Umbilical cord (tissue), 2 donors: ENCODE data around the gene RAC3. TPM values are rescaled to one million over a fixed set of nuclear protein-coding genes. Genes with fewer than 3 reads are reported as not detected.
A peak's percentile ranks its signal among the peaks of the same experiment; 100 is the strongest.

Experiments
- DNase-seq: peaks from one replicate; pipeline ENCODE4 v3.0.0-alpha.2; 2015; ENCODE audit warnings: low spot score
- total RNA-seq: library from RNA; depleted of rRNA; stranded (reverse); fragments of >200 nt; gene quantifications from one replicate; pipeline ENCODE4 v1.2.3, GENCODE V29; 2014; ENCODE audit warnings: low replicate concordance; ENCODE audit not compliant: insufficient read depth

RAC3 gene
- total RNA-seq, 1 donor from 2014 or later, result 8.7 TPM

DNA sequence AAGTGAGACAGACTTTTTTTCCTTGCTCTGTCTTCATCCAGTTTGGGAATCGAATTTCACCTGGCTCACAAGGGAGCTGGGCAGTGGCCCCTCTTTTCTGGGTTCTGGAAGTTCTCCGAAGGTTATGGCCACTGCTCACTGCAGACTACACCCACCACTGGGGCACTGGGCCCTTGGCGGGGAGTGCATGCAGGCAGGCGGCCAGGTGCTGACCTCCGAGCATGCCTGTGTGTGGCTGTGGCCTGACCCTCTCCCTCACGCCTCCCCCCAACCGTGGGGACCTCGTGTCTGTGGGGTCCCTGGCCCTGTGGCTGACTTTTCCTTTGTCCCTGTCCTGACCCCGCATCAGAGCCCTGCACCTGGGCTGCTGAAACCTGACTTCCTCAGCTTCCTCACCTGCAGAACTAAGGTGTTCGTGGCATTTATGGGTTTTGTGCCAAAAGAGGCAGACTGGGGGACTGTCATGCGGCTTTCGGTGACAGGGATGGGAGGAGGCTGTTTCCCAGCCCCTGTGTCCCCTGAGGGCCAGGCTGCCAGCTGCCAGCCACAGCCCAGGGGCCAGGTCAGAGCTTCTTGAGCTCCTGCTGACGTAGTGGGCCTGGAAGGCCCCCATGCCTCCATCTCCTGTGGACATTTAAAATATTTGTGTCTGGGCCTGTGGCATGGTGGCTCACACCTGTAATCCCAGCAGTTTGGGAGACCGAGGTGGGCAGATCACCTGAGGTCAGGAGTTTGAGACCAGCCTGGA lies 32.6 kb upstream of the RAC3 start:
- DNase-seq, result no peak

DNA sequence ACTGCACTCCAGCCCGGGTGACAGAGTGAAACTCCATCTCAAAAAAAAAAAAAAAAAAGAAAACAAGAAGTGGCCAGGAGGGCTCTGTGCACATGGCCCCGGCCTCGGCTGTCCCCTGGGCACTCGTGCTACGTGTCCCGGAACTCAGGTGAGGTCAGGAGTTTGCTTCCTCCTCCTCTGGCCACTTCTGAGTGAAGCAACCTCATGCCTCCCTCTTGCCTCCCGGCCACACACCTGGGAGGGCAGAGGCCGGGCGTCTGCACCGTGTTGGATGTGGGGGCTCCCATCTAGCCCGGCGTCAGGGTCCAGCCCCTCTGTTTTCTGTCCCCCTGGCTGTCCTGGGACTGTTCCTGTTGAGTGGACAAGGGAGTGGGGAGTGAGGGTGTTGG lies 31.9 kb upstream of the RAC3 start:
- DNase-seq, result no peak

DNA sequence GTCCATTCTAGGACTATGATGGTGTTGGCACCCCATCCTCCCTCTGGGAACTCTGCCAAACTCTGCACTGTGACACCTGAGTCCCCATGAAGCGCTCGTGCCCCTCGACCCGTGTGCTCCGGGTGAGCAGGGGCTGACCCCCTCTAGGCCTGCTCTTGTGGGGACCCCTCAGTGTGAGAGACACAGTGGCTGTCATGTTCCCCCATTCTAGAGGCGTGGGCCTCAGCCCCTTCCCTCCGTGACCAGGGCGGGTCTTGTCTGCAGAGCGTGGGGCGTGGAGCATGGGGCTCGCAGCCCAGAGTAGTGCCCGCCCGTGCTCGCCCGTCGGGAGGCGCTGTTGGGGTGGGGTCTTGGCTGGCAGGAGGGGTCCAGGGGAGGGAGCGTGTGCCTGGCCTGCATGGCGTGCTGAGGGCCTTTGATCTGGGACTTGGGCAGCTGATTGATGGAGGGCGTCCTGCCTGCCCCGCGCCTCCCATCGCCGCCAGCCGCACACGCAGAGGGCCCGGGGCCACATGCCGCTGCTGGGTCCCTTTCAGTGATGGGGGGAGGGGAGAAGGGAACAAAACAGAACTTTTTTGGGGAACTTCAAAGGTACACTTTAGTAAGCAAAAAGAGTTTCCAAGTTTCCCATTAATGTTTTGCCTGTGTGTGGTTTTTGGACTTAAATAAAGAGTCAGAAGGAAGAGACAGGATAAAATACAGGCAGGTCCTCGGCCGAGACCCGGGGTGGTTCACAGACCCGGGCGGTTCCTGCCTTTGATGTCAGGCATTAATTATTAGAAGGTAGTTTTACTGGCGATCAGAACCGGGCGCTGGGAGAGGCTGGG lies 31.3 kb upstream of the RAC3 start:
- DNase-seq, result no peak

DNA sequence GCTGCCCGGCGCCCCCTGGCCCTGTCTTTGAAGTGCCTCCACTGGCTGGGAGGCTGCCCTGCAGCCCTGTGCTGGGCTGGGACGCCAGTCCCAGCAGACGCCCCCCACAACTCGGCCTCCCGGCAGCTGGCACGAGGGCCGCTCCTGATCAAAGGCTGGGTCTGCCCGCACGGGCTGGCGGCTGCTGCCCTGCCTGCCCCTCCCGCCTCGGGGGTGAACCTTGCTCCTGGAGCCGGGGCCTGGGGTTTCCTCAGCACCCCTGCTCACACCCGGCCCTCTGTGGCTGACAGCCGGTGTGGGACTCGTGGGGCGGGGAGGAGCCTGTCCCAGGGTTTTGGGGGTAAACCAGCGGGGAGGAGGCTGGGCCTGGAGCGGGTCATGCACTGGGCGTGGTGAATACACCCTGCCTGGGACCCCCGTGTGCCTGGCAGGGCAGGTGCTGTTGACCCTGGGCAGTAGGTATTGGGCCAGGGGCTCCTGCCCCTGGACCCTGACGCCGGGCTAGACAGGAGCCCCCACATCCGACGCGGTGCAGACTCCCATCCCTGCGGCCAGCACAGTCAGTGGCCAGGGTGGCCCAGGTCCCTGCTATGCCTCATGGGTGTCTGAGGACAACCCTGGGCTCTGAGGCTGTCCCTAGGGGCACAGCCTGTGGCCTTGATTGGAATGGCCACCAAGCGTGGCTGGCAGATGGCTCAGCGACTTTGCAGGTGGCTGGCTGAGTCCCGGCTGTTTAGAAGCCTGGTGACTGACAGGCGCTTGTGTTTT lies 30.5 kb upstream of the RAC3 start:
- no peak for DNase-seq

DNA sequence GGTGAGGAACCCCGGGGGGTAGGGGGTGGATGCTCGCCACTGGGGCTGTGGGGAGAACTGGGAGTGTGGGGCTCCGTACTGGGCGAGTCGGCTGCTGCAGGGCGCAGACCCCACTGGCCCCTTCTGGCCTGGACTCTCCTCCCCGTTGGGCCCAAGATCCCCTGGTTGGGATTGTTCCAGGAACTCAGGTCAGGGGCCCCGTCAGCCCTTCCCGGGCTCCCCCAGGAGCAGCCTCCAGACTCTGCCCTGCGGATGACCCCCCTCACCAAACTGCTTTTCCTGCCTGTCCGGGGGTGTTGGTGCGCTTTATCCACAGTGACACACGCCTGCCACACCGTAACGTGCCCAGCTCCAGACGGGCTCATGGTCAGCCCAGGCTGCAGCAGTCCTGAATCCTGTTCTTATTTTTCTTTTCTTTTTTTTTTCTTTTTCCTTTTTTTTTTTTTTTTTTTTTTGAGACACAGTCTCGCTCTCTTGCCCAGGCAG lies 29.9 kb upstream of the RAC3 start:
- DNase-seq, result no peak

DNA sequence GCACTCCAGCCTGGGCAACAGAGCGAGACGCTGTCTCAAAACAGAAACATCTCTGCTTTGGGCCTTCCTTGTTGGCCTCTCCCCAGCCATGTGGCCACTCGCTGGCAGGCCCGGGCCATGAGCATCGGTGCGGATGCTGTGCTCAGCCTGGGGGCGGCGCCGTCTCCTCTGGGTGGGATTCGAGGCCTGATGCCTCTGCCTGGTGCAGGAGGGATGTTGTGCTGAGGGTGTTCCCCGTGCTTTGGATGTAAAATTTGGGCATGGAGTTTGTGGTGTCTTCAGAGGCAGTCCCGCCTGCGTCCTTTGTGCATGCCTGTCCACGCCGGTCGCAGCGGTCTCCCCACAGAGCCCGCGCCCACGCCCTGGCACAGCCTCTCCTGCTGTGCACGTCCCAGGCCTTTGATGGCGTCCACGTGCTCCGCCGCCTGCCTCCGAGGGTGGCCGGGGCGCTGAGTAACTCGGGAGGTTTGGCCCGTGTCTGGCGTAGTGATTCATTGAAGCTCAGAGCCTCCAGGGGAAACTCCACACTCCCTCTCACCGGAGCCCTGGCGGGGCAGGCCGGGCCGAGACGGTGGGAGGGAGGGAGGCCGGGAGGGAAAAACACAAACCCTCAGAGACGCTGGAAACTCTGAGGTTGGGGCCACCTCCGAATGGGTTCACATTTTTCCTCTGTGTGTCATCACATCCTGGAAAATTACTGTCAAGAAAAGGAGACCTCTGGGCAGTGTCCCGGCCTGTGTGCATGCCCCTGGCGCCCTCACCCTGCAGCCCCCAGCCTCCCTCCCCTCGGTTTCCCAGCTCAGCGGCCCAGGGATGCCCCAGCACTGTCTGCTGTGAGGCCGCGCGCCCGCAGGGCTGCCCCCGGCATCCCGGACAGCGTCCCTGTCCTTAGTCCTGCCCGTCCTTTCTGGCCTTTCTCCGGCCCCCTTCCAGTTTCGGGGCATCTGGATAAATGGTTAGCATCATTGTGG lies 27.8 kb upstream of the RAC3 start:
- DNase-seq, result peak; percentile 95

DNA sequence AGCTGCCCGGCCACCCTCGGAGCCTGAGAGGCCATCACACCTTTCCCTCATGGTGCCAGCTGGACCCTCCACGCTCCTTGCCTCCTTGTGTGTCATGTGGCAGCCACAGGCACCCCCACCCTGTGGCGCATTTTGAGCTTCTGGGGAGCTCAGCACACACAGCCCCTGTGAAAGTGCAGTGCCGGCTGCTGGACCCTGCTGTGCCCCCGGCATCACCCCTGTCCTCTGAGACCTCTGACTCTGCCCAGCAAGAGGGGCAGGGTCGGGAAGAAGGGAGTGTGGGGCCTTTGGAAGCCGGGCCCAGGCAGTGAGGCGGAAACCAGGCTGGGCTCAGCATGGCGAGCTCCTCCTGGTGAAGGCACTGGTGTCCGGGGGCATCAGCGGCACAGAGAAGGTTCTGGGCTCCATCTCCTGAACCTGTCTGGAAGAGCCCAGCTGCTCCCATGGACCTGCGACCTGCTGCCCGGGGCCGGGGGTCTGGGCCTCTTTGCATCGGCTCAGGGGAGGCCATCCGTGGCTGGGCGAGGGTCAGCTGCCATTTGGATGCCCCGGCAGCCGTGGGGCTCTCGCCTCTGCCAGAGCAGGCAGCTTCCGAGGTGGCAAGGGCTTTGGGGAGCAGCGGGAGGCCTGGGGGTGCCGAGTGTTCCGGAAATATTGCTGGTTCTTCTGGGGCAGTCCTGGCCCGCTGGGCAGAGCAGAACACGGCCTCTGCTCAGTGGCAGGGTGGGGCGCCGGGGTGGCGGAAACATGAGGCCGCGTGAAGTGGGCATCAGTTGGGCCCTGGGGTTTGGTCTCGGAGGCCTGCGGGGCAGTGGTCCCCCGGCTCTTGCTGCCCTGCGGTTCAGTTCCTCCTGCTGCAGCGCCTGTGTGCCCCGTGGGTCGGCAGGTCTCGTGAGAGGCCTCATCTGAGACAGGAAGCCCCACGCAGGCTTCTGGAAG lies 26.7 kb upstream of the RAC3 start:
- DNase-seq, result no peak

DNA sequence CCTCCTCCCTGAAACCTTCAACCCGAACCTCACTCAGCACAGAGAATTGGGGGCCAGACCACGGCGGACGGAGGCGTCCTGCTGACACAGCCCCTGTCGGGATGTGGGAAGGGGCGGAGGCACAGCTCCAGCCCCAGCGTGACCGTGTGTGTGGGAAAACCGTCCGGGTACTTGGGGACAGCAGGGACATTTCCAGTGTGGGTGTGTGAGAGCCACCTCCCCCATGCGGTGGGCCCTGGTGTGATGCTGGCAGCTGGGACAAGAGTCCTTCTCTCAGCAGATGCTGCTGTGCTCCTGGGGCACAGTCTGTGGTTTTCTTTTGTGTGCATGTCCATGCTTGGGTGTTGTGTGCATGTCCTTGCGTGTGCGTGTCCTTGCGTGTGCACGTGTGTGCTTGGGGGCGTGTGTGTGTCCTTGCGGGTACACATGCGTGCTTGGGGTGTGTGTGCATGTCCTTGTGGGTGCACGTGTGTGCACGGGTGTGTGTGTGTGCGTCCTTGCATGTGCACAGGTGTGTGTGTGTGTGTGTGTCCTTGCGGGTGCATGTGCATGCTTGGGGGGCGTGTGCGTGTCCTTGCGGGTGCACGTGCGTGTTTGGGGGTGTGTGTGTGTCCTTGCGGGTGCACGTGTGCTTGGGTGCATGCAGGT lies 25.7 kb upstream of the RAC3 start:
- no peak for DNase-seq

DNA sequence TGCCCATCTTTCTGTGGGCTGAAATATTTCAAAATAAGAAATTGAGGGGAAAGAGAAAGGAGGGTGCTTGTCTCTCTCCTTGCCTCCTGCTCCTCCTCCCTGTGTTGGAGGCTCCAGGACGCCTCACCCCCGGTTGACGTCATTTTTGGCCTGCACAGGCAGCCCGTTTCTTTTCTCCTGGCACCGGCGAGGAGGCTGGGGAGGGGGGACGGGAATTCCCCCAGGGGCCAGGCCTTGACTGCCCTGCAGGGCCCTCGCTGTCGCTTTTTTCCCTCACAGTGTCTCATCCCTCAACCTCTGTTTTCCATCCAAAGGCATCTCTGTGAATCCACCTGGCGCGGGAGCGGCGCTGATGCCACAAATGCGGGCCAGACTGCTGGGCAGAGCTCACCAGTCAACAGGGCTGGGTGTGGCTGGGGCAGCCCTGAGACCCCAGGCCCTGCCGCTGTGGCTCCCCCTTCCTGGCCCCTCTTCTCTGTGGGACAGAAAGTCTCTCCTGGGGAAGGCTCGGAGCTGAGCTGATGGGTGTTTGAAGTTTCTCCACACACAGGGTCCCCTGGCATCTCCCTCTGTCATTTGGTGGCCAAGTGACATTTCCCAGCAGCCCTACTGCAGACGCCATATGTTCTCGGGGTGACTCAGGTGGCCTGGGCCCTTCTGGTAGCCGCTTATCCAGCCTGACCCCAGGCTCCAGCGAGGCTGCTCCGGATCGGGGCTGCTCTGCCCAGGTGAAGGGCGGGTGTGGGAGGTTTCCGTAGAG lies 24.8 kb upstream of the RAC3 start:
- peak; percentile 80 for DNase-seq

DNA sequence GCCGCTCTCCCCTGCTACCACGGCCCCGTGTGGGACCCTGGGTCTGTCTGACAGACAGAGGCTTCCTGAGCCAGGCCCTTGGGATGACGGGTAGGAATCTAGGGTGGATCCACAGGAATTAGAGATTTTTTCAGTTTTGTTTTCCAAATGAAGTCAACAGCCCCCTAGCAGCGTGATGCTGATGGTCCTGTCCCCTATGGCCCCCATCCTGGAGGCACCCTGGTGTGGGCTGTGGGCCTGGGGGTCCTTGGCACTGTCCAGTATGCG lies 24.3 kb upstream of the RAC3 start:
- DNase-seq, result no peak

DNA sequence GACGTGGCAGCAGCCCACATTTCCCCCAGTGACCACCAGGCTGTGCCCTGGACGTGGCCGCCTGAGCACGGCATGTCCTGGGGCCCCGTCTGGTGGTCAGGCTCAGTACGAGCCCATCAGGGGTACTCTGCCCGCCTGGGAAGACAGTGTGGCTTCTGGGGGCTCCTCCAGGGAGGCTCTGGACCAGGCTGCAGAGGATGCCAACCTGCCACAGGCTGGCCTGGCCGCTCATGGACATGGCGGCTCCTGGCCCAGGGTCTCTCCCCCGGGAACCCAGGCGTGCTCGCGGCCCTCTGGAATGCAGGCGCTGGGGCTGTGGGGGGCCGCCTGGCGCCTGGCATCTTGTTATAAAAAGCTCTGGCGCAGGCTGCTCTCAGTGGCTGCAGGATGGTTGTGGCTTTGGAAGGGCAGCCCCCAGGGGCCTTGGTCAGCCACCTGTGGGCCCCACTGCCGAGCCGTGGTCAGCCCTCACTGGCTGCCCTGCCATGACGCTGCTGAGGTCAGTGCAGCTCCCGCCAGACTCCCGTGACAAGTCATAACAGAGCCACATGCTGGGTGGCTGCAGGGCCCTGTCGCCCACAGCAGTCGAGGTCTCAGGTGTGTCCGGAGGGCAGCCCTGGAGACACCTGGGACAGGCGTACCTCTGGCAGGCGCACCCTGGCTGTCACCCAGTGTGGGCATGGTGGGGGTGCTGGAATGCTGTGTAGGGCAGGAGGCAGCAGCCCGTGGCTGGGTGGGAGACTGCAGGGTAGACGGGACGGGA lies 23.8 kb upstream of the RAC3 start:
- no peak for DNase-seq

DNA sequence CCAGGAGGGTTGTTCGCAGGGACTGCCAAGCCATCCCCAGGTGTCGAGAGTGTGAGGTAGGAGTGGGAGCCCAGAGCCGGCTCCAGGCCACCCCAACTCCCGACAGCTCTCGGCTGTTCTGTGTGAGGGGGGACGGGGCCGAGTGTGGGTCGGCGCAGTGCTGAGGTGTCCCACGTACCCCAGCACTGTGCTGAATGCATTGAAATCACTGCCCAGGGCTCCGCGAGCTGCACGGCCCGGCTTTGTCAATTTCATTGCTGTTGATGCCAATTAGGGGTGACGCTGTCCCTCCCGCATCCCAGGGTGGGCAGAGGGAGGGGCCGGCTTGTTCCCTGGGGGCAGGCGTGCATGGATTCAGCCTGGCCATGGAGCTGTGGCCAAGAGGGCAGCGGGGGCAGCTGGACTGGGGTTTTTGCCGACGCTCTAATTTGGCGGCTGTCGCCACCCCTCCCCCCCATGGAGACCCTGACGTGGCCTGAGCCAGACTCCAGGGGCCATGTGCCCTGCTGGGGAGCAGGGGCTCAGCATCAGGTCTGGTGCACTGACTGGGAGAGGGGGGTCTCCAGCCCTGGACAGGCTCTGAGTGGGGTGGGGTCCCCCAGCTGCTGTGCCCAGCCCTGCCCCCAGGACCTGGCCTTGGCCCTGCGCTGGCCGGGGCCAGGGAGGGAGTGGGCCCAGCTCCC lies 23.1 kb upstream of the RAC3 start:
- no peak for DNase-seq

DNA sequence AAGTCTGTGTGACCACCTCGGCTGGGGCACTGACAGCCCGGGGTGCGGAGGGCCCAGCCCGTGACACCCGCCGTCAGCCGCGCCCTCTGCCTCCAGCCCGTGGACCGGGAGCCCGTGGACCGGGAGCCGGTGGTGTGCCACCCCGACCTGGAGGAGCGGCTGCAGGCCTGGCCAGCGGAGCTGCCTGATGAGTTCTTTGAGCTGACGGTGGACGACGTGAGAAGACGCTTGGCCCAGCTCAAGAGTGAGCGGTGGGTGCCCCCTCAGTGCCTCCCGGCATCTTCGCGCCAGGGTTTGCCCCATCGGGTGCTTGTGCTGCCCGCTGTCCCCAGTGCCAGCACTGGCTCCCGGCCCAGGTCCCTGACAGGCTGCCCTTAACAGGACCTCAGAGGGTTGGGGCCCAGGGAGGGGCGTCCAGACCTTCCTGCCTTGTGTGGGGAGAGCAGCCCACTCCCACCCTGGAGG lies 22.5 kb upstream of the RAC3 start:
- no peak for DNase-seq

DNA sequence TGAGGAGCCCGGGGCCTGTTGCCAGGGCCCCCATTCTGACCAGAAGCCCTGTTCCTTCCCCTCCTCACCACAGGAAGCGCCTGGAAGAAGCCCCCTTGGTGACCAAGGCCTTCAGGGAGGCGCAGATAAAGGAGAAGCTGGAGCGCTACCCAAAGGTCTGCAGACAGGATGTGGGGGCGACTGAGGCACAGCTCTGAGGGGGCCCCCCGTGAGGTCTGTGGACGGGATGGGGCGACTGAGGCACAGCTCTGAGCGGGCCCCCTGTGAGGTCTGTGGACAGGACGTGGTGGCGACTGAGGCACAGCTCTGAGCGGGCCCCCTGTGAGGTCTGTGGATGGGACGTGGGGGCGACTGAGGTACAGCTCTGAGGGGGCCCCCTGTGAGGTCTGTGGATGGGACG lies 22.1 kb upstream of the RAC3 start:
- DNase-seq, result no peak

DNA sequence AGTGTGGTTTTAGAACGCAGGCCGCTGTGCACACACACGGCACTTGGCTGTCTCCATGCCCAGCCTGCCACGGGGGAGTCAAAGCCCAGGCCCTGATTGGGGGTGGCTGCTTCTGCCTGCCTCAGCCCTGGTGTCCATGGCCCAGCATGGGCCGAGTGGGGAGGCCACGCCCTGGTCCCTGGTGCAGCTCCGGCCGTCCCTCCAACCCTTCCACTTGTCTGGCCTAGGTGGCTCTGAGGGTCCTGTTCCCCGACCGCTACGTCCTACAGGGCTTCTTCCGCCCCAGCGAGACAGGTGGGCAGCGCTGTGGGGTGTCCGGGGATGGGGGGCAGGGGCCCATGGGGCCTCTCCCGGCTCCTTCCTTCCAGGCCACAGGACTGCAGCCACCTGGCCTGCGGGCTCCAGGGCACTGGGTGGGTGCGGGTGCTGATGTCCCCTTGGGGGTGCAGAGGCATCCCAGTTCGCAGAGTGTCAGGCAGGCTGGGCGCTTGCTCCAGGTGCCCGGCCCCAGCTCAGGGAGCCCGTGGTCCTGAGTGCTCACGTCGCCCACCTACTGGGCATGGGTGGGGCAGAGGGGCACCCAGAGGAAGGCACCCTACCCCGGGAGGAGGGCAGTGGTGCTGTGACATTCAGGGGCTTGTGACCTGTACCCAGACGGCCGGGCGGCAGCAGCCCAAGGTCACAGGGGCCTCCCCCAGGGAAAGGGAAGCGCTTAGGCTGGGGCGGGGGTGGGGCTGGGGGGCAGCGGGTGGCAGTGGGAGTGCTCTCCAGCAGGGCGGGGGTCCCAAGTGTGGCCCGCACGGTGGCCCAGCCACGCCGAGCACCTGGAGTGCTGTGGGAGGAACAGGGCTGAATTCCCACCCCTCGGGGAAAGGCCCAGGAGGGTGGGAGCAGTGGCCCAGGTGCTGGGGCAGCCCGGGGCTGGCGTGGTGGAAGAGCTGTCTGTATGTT lies 20.6 kb upstream of the RAC3 start:
- DNase-seq, result no peak

DNA sequence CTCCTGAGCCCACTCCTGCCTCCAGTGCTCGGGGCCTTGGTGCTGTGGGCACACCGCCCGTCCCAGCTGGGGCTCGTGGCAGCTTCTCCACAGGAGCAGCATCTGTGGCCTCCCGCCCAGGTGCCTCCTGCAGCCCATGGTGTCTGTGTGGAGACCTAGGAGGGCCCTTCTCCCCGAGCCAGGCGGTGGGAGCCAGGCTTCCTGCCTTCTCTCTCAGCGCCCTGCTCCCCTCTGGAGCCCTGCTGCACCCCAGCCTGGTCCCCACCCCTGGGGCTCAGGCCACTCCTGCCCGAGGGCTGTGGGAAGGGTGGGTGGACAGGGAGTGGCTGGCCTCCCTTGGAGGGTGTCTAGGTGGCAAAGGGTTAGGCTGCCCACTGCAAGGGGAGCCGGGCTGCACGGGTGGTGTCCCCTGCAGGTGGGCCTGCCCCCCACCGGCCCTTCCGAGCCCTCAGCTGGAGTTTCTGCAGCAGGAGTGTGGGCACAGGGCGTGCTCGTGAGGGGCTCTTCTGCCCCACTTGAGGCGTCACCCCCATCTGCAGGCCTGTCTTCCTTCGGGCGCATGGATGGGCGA lies 19.8 kb upstream of the RAC3 start:
- no peak for DNase-seq
